ENCODE results near the gene LBH.

DNA sequence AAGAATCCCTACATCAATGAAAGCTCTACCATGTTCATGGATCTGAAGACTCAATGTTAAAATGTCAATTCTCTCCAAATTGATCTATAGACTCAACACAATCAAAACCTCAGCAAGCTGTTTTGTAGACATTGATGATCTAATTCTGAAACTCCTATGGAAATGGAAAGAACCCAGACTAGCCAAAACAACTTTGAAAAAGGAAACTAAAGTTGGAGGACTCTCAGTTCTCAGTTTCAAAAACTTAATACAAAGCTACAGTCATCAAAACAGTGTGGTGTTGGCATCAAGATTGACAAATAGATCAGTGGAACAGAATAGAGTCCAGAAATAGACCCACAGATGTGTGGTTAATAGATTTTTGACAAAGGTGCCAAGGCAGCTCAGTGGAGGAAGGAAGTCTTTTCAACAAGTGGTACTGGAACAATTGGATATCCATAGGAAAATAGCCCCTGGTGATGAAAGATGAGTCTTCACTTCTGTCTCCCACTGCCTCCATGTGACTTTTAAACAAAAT, 30.4 kb downstream of the LBH start:
- TF ChIP-seq CTCF (IDR thresholded peaks at IDR 0.05) (no peak), POLR2AphosphoS5 (IDR thresholded peaks at IDR 0.05) (no peak)
